ENCODE measurements around the gene C22orf31.
A peak's percentile ranks its signal among the peaks of the same experiment; 100 is the strongest.

Gene C22orf31

GRCh38 chr22:29053048-29053702, 8.5 kb downstream of the C22orf31 start:
- H3K36me3 ChIP-seq (ENCODE audit: control insufficient read depth in 2 of 2, insufficient read depth in 1 of 2, low read length in 2 of 2) = peaks cover 0 to 30% of the 10 kb centered on the region in 2 experiments; a peak in 2 of 3 replicates
- H3K4me1 ChIP-seq (ENCODE audit: control insufficient read depth, insufficient read depth, low read length) = peaks cover 7% of the 10 kb centered on the region
- TF ChIP-seq ZNF335 (tag by site-specific recombination; conservative IDR thresholded peaks at IDR 0.05) (no peak), SALL2 (tag by site-specific recombination; IDR thresholded peaks at IDR 0.05; ENCODE audit: borderline replicate concordance) (no peak), ZNF221 (tag by site-specific recombination; IDR thresholded peaks at IDR 0.05; ENCODE audit: borderline replicate concordance) (no peak), ZNF600 (tag by site-specific recombination; IDR thresholded peaks at IDR 0.05) (no peak), ZNF621 (tag by site-specific recombination; IDR thresholded peaks at IDR 0.05) (no peak), ZSCAN5A (tag by site-specific recombination; IDR thresholded peaks at IDR 0.05) (no peak), BCL11A (tag by site-specific recombination; IDR thresholded peaks at IDR 0.05; ENCODE audit: low read depth) (no peak), ZNF701 (tag by site-specific recombination; IDR thresholded peaks at IDR 0.05) (no peak)
- no peak overlapping the region for H3K4me3 ChIP-seq (ENCODE audit: low read depth, low read length)
- ChIA-PET CTCF (interaction anchor here (0.6 to 1.3 kb wide), 5 partner anchors 11 to 197 kb away, joined by 3 to 8 read pairs (median 5); no protein-coding TSS in a partner anchor), POLR2A (no interaction called here)
- H3K27ac ChIP-seq (ENCODE audit: extremely low read depth, low read depth, low read length) = no peak overlapping the region
- no peaks in the 10 kb centered on the region for H3K9me3 ChIP-seq (ENCODE audit: control insufficient read depth, insufficient read depth, low read depth, low read length)

- CTCF ChIA-PET = interaction anchor here (0.5 to 1.2 kb wide), 2 partner anchors 10 to 45 kb away, joined by 3 to 6 read pairs; no protein-coding TSS in a partner anchor
- Histone ChIP-seq H3K4me1 (ENCODE audit: control insufficient read depth, insufficient read depth, low read length) (peaks cover 7% of the 10 kb centered on the region), H3K36me3 (ENCODE audit: control insufficient read depth in 2 of 2, insufficient read depth in 1 of 2, low read length in 2 of 2) (peaks cover 9 to 57% of the 10 kb centered on the region in 2 experiments; a peak in 2 of 3 replicates), H3K27ac (ENCODE audit: extremely low read depth, low read depth, low read length) (no peak overlapping the region), H3K4me3 (ENCODE audit: low read depth, low read length) (no peak overlapping the region), H3K9me3 (ENCODE audit: control insufficient read depth, insufficient read depth, low read depth, low read length) (no peaks in the 10 kb centered on the region)
- TF ChIP-seq ZNF214 (tag by site-specific recombination; IDR thresholded peaks at IDR 0.05; ENCODE audit: borderline replicate concordance) (no peak), ZSCAN18 (tag by site-specific recombination; IDR thresholded peaks at IDR 0.05) (no peak)
- POLR2A ChIA-PET = no interaction called here
Measured at GRCh38 chr22:29050457-29050856, 11.2 kb downstream of the C22orf31 start.

- Histone ChIP-seq H3K4me3 (ENCODE audit: low read depth, low read length) (no peak overlapping the region), H3K4me1 (ENCODE audit: control insufficient read depth, insufficient read depth, low read length) (no peaks in the 10 kb centered on the region), H3K9me3 (ENCODE audit: control insufficient read depth, insufficient read depth, low read depth, low read length) (no peaks in the 10 kb centered on the region), H3K36me3 (ENCODE audit: control insufficient read depth in 2 of 2, insufficient read depth in 1 of 2, low read length in 2 of 2) (peaks cover 14 to 61% of the 10 kb centered on the region in 2 experiments; a peak in 2 of 3 replicates), H3K27ac (ENCODE audit: extremely low read depth, low read depth, low read length) (no peak overlapping the region)
- CTCF ChIA-PET = interaction anchor here (0.5 to 1.2 kb wide), 2 partner anchors 9 to 44 kb away, joined by 3 to 6 read pairs; no protein-coding TSS in a partner anchor
- POLR2A ChIA-PET = no interaction called here
- no peak for TF ChIP-seq ZNF155 (tag by site-specific recombination; IDR thresholded peaks at IDR 0.05)
- 0 out of 2 replicates have a peak, but pooled peaks have one; percentile 14 for TF ChIP-seq OSR2 (tag by site-specific recombination; IDR thresholded peaks at IDR 0.05)
Measured at GRCh38 chr22:29049655-29050263, 11.9 kb downstream of the C22orf31 start.
